ACC112 (cell line): Measurements from ENCODE around the gene RBBP5.
"Not testable (repeated sequence)": the region's sequence is repeated elsewhere in the genome, so short reads cannot be mapped to it uniquely, and the experiment has no call there.

Experiments used
- H2AFZ ChIP-seq: fragments of 200-600 bp; sonication (generic); one replicate; pipeline ENCODE4 v1.6.0; 2017; ENCODE audit warnings: antibody characterized with exemption, low read length; ENCODE audit not compliant: unreplicated experiment
- H3K27ac ChIP-seq: fragments of 200-600 bp; sonication (generic); 2 replicates; pipeline ENCODE4 v1.5.1; 2014; ENCODE audit warnings: low read depth, mild to moderate bottlenecking, antibody characterized with exemption, low read length, moderate library complexity
- H3K27me3 ChIP-seq: fragments of 200-600 bp; sonication (generic); 2 replicates; pipeline ENCODE4 v1.6.1; 2014; ENCODE audit warnings: mild to moderate bottlenecking, antibody characterized with exemption, low read length, moderate library complexity, mixed read lengths; ENCODE audit not compliant: insufficient read depth
- H3K36me3 ChIP-seq: fragments of 200-600 bp; sonication (generic); 2 replicates; pipeline ENCODE4 v1.6.1; 2016; ENCODE audit warnings: mild to moderate bottlenecking, antibody characterized with exemption, low read length, moderate library complexity, mixed read lengths; ENCODE audit not compliant: insufficient read depth
- H3K4me1 ChIP-seq: fragments of 200-600 bp; sonication (generic); one replicate; pipeline ENCODE4 v1.6.1; 2016; ENCODE audit warnings: low read length, mixed read lengths; ENCODE audit not compliant: insufficient read depth, unreplicated experiment, control insufficient read depth
- H3K4me3 ChIP-seq: fragments of 200-600 bp; sonication (generic); 2 replicates; pipeline ENCODE4 v1.5.1; 2014; ENCODE audit warnings: mild to moderate bottlenecking, low read depth, low read length
- H3K79me2 ChIP-seq: fragments of 200-600 bp; sonication (generic); one replicate; pipeline ENCODE4 v1.6.0; 2016; ENCODE audit warnings: low read length; ENCODE audit not compliant: control insufficient read depth, unreplicated experiment, insufficient read depth

RBBP5 gene, protein sequence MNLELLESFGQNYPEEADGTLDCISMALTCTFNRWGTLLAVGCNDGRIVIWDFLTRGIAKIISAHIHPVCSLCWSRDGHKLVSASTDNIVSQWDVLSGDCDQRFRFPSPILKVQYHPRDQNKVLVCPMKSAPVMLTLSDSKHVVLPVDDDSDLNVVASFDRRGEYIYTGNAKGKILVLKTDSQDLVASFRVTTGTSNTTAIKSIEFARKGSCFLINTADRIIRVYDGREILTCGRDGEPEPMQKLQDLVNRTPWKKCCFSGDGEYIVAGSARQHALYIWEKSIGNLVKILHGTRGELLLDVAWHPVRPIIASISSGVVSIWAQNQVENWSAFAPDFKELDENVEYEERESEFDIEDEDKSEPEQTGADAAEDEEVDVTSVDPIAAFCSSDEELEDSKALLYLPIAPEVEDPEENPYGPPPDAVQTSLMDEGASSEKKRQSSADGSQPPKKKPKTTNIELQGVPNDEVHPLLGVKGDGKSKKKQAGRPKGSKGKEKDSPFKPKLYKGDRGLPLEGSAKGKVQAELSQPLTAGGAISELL

DNA sequence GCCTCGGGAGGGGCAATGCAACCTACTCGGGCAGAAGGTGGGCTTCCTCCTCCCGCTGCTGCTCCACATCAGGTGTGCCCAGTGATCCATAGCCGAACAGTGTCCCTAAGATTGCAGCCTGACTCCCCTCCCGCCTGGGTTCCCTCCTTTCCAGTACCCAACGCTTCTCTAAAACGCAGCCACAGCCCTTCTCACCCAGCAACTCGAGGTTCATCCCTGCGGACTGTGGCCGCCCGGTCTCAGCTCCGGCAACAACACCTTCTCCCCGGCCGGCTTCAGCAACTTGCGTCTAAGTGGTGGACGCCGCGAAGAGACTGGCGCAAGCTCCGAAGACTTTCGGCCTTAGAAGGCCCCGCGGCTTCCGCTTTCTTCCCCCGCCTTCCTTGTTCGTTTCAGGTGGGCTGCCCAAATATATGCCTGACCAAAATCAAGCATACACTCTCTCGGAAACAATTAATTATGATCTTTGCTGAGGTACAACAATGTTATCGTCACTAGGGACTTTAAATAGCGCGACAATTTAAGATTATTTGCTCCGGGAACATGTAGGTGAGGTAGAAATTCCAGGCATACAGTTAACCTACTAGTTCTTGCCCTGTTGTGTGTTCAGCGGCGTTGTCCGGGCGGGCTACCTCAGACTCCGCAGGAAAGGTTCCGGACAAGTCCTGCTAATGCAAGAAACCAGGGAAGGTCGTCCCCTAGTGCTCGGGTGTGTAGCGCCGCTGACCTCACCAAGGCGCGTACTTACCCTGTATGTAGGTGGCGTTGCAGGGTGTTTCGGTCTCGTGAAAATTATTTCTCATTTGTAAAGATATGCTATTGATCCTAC is at the start of gene RBBP5:
TSS of gene RBBP5 (minus strand) at position 319 of the 829 bp plus-strand sequence. CDS start at position 214, 105 bp downstream.
- H3K4me1 ChIP-seq, result peaks cover 19% of the 10 kb centered on the region
- peak within 1 kb of the TSS; percentile 93 for H3K27ac ChIP-seq
- H2AFZ ChIP-seq, result peak within 1 kb of the TSS; percentile 100
- peak within 1 kb of the TSS; percentile 95 for H3K4me3 ChIP-seq
- no peaks in the 10 kb centered on the region for H3K27me3 ChIP-seq
- no peaks in the 10 kb centered on the region for H3K36me3 ChIP-seq
- H3K79me2 ChIP-seq, result peaks cover 34% of the 10 kb centered on the region

DNA sequence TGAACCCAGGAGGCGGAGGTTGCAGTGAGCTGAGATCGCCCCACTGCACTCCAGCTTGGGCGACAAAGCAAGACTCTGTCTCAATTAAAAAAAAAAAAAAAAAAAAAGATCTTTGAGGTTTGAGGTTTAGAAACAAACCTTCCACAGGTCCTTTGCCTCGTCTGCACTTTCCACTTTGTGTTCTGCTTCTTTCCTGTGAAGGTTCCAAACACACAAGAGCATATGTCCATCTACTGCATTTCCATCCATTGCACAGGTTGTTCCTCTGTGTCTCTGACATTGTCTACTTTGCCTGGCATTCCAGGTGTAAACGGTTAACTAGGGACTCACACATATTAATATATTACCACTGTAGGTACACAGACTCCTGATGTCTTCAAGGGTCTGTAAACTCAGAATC is 49.6 kb upstream of the RBBP5 start:
- Histone ChIP-seq H2AFZ (no peak overlapping the region), H3K4me3 (no peak overlapping the region), H3K79me2 (no peaks in the 10 kb centered on the region), H3K36me3 (no peaks in the 10 kb centered on the region), H3K4me1 (peaks cover 23% of the 10 kb centered on the region), H3K27ac (no peak overlapping the region), H3K27me3 (no peaks in the 10 kb centered on the region)

DNA sequence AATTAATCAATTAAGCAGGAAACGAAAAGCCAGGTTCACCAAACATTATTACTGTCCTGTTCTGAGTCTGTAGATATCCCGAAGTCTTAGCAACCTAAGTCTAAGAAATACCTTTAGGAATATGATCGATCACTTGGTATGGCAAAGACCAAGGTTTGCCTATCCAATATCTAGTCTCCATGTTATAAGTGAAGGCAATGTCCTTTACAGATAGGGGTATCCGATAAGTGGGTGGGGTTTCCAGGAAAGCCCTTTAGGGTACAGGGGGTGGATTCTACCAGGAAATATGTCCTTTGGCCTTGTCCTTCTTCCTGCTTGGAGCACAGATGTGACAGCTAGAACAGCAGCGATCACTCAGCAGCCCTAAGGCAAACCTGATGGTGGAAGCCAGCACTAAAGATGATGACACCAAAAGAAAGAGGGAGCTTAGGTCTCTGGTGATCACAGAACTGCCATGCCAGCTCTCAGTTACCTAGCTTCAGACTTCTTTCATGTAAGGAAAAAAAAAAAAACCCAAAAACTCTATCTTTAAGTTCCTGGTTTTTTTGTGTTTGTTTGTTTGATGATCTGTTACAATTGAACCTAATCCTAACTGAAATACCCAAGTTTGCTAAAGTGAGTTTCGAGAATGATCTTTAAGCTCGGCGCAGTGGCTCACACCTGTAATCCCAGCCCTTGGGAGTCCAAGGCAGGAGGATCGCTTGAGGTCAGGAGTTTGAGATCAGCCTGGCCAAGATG is 48.9 kb upstream of the RBBP5 start:
- H3K27me3 ChIP-seq, result no peaks in the 10 kb centered on the region
- H2AFZ ChIP-seq, result no peak overlapping the region
- no peaks in the 10 kb centered on the region for H3K79me2 ChIP-seq

DNA sequence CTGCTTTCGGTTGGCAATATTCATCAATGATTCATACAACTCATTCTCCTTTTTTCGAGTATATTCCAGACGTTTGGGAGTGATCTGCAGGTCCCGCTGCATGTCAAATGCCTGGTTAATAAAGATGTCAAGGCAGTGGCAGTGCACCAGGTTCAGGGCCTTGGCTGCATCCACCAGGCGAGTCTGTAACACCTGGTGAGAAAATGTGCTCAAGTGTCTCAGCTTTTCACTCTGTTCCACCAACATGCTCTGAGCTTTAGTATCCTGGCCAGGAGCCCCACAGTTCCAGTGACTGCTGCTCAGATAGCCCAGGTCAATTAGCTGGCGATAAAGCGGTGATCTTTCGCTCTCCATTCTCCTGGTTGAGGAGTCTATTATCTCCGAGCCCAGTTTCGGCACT is 47.5 kb upstream of the RBBP5 start:
- Histone ChIP-seq H3K79me2 (no peaks in the 10 kb centered on the region), H3K27ac (no peak overlapping the region), H3K36me3 (no peaks in the 10 kb centered on the region), H3K4me3 (no peak overlapping the region), H3K4me1 (peaks cover 16% of the 10 kb centered on the region), H3K27me3 (no peaks in the 10 kb centered on the region), H2AFZ (no peak overlapping the region)

More for the DNA sequence above, 48.9 kb upstream of the RBBP5 start:
- no peak overlapping the region for H3K27ac ChIP-seq
- peaks cover 21% of the 10 kb centered on the region for H3K4me1 ChIP-seq
- H3K36me3 ChIP-seq, result no peaks in the 10 kb centered on the region
- no peak overlapping the region for H3K4me3 ChIP-seq

DNA sequence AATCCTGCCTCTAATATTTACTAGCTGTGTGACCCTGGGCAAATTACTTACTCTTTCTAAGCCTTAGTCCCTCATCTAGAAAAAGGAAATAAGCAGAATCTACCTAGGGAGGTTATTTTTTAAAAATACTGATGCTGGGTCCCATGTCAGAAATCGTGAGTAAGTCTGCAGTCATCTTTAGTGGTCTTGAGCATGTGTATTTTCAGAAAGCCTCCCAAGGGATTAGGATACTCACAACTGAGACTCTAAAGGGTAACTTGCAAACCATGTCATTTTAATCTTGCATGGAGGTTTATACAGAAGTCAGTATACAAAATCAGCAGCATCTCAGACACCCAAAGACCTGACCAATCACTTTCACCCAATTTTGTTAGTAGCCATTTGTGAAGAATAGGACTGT is 46.5 kb upstream of the RBBP5 start:
- Histone ChIP-seq H3K79me2 (no peaks in the 10 kb centered on the region), H3K36me3 (peaks cover 8% of the 10 kb centered on the region; the same call in 1 of the 2 replicates), H3K27me3 (no peaks in the 10 kb centered on the region), H3K4me1 (peaks cover 10% of the 10 kb centered on the region), H3K4me3 (no peak overlapping the region), H2AFZ (no peak overlapping the region), H3K27ac (no peak overlapping the region)

DNA sequence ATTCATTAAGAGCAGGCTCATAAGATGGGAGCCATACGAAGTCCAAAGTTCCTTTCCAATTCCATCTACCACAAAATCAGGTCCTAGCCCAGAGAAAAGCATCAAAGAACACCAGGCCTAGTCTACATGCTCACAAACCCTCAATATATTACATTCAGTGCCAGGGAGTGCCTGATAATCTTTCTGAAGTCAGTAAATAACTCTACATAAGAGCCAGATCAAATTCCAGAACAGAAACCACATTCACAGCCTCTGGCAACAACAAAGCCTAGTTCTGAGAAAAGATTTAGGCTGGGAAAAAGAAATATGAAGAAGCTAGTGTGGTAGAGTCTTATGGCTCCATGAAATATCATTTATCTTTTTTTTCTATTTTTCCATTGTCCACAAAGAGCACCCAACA is 40.5 kb upstream of the RBBP5 start:
- Histone ChIP-seq H2AFZ (no peak overlapping the region), H3K27ac (no peak overlapping the region), H3K4me3 (no peak overlapping the region), H3K4me1 (no peaks in the 10 kb centered on the region), H3K36me3 (peaks cover 39% of the 10 kb centered on the region), H3K27me3 (no peaks in the 10 kb centered on the region), H3K79me2 (no peaks in the 10 kb centered on the region)

DNA sequence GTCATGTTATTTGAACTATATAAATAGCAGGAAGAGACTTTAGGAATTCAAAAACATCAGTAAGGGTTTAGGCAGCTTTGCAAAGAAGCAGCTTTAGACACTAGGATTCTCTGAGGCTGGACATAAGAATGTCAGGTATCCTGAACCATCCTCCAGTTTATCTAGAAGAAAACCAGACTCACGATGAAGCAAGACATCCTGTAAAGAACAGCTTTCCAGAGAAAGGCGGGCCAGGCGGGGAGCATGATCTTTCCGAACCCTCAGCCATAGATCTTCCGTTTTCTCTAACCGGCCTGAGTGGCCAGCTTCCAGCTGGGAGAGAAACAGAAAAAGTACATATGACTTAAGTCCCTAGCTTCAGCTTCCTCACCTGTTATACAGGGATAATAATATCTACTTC is 39.3 kb upstream of the RBBP5 start:
- no peak overlapping the region for H3K4me3 ChIP-seq
- H3K27ac ChIP-seq, result no peak overlapping the region
- no peaks in the 10 kb centered on the region for H3K27me3 ChIP-seq
- no peaks in the 10 kb centered on the region for H3K4me1 ChIP-seq
- H3K79me2 ChIP-seq, result no peaks in the 10 kb centered on the region
- H2AFZ ChIP-seq, result no peak overlapping the region
- H3K36me3 ChIP-seq, result peaks cover 51% of the 10 kb centered on the region

DNA sequence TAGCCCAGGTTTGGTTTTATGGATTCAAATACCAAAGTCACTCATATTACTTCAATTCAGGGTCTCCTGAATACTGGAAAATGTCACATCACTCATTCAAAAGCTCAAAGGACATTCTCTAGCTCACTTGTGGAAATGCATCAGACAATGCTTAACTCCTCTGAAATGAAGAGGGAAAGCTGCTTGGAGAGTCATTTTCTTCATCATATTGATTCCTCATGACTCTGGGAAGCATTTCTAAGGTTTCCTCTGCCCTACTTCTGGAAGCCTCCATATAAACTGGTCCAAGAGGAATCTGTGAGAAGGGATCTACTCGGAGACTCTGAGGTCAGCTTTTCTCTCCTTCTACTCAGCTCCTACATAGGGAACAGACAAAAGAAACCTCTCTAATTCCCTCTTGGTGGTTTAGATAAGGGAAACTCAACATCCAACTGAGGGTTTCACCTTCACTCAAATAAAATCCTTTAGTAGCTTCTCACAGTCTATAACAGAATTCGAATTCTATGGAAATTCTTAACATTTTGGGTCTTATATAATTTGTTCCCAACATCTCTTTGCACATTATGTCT is 36.4 kb upstream of the RBBP5 start:
- Histone ChIP-seq H2AFZ (no peak overlapping the region), H3K79me2 (no peaks in the 10 kb centered on the region), H3K4me1 (no peaks in the 10 kb centered on the region), H3K4me3 (no peak overlapping the region), H3K27ac (no peak overlapping the region), H3K36me3 (peaks cover 54% of the 10 kb centered on the region), H3K27me3 (no peaks in the 10 kb centered on the region)

DNA sequence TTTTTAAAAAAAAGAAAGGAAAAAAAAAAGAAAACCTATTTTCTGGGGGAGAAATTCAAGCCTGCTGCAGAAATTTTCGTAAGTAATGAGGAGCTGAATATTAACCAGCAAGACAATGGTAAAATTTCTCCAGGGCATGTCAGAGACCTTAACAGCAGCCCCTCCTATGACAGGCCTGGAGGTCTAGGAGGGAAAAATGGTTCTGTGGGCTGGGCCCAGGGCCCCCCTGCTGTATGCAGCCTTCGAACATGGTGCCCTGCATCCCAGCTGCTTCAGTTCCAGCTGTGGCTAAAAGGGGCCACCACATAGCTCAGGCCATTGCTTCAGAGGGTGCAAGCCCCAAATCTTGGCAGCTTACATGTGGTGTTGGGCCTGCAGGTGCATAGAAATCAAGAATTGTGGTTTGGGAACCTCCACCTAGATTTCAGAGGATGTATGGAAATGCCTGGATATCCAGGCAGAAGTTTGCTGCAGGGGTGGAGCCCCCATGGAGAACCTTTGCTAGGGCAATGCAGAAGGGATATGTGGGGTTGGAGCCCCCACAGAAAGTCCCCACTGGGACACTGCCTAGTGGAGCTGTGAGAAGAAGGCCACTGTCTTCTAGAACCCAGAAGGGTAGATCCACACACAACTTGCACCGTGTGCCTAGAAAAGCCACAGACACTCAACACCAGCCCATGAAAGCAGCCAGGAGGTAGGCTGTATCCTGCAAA is 34.0 kb upstream of the RBBP5 start:
- H2AFZ ChIP-seq, H3K4me3 ChIP-seq, H3K27me3 ChIP-seq, H3K27ac ChIP-seq, H3K79me2 ChIP-seq, H3K4me1 ChIP-seq: not testable (repeated sequence)
- peaks cover 42% of the 10 kb centered on the region for H3K36me3 ChIP-seq
